ENCODE results near the gene MIPOL1. TPM values are rescaled to one million over a fixed set of nuclear protein-coding genes. Genes with fewer than 3 reads are reported as not detected.
"Not testable (repeated sequence)": the region's sequence is repeated elsewhere in the genome, so short reads cannot be mapped to it uniquely, and the experiment has no call there.

Gene MIPOL1
- total and polyA plus RNA-seq, 7 donors = 0.77 to 5.6 (median 5.1) TPM

GRCh38 chr14:37376944-37377609 lies 179.3 kb downstream of the MIPOL1 start:
- ATAC-seq (no peak), DNase-seq (no peak)
- intact Hi-C loops (cut with DNase I) = no loop called here
- Histone ChIP-seq H3K27me3 (ENCODE audit: insufficient read depth in 3 of 3, low read length in 2 of 3) (no peaks in the 10 kb centered on the region), H3K9me3 (no peaks in the 10 kb centered on the region), H3K4me3 (no peak overlapping the region), H3K4me1 (no peaks in the 10 kb centered on the region), H3K36me3 (ENCODE audit: insufficient read depth in 1 of 2, low read depth in 1 of 2) (no peaks in the 10 kb centered on the region), H3K27ac (no peak overlapping the region)
- no peak for TF ChIP-seq CTCF (IDR thresholded peaks at IDR 0.05)
- 84 to 90% (median 87%) methylated on average over 3 of the region's 3 CpGs for WGBS, 3 donors

- DNase-seq = no peak
- H3K36me3 ChIP-seq (ENCODE audit: insufficient read depth in 1 of 2, low read depth in 1 of 2) = no peaks in the 10 kb centered on the region
- intact Hi-C loops (cut with DNase I) = no loop called here
- H3K4me3 ChIP-seq = no peak overlapping the region
- no peak for ATAC-seq
- no peaks in the 10 kb centered on the region for H3K27me3 ChIP-seq (ENCODE audit: insufficient read depth in 3 of 3, low read length in 2 of 3)
- H3K27ac ChIP-seq = no peak overlapping the region
- 74 to 78% (median 78%) methylated on average over 6 of the region's 6 CpGs for WGBS, 3 donors
- no peaks in the 10 kb centered on the region for H3K9me3 ChIP-seq
- no peak for TF ChIP-seq CTCF (IDR thresholded peaks at IDR 0.05)
- H3K4me1 ChIP-seq = no peaks in the 10 kb centered on the region
These were observed 187.3 kb downstream of the MIPOL1 start for GRCh38 chr14:37384870-37385596.

- intact Hi-C loops (cut with DNase I); DNase-seq: not testable (repeated sequence)
These were observed 199.6 kb downstream of the MIPOL1 start for GRCh38 chr14:37397157-37397940.

GRCh38 chr14:37397941-37398215 lies 200.1 kb downstream of the MIPOL1 start:
- no peak for TF ChIP-seq CTCF (IDR thresholded peaks at IDR 0.05)
- ATAC-seq (no peak), DNase-seq (no peak)
- Histone ChIP-seq H3K4me1 (no peaks in the 10 kb centered on the region), H3K27me3 (ENCODE audit: insufficient read depth in 3 of 3, low read length in 2 of 3) (no peaks in the 10 kb centered on the region), H3K9me3 (peaks cover 18% of the 10 kb centered on the region), H3K36me3 (ENCODE audit: insufficient read depth in 1 of 2, low read depth in 1 of 2) (no peaks in the 10 kb centered on the region), H3K27ac (no peak overlapping the region), H3K4me3 (no peak overlapping the region)
- WGBS, 3 donors = 94 to 98% (median 96%) methylated on average over 2 to 3 of the region's 3 CpGs
- intact Hi-C loops (cut with DNase I) = no loop called here

More at GRCh38 chr14:37397157-37397940, 199.6 kb downstream of the MIPOL1 start:
- WGBS, 3 donors = 83 to 91% (median 91%) methylated on average over 8 of the region's 8 CpGs
- H3K36me3 ChIP-seq (ENCODE audit: insufficient read depth in 1 of 2, low read depth in 1 of 2); H3K4me3 ChIP-seq; H3K27me3 ChIP-seq (ENCODE audit: insufficient read depth in 3 of 3, low read length in 2 of 3); ATAC-seq; H3K27ac ChIP-seq; H3K4me1 ChIP-seq: not testable (repeated sequence)
- H3K9me3 ChIP-seq = peaks cover 23% of the 10 kb centered on the region

- Histone ChIP-seq H3K36me3 (ENCODE audit: insufficient read depth in 1 of 2, low read depth in 1 of 2) (no peaks in the 10 kb centered on the region), H3K9me3 (peaks cover 14% of the 10 kb centered on the region), H3K27me3 (ENCODE audit: insufficient read depth in 3 of 3, low read length in 2 of 3) (no peaks in the 10 kb centered on the region), H3K4me1 (no peaks in the 10 kb centered on the region), H3K4me3 (no peak overlapping the region), H3K27ac (no peak overlapping the region)
- no peak for TF ChIP-seq CTCF (IDR thresholded peaks at IDR 0.05)
- intact Hi-C loops (cut with DNase I) = no loop called here
- no peak for DNase-seq
- ATAC-seq = no peak
These were observed 201.8 kb downstream of the MIPOL1 start for GRCh38 chr14:37399517-37399916.

Measured in psoas muscle (tissue), 8 donors.